IMR-90 (cell line): ENCODE data around the gene CLDN14. TPM values are rescaled to one million over a fixed set of nuclear protein-coding genes. Genes with fewer than 3 reads are reported as not detected.

Source experiments
- ATAC-seq: fragments of 200-7000 bp; cut with Tn5 transposase; 2 replicates; pipeline ENCODE4 v1.9.1; 2020; ENCODE audit warnings: low read depth, mild to moderate bottlenecking, moderate library complexity
- BruUV-seq: library from RNA; stranded (reverse); fragments of 400-500 nt; replicated peaks from 2 replicates; lab custom pipeline; 2021; lab: Mats Ljungman, UMichigan
- CTCF ChIA-PET: fragments of 300-600 bp; formaldehyde crosslinking; extraction: SDS; loops from one replicate; lab custom pipeline; 2021; ENCODE audit warnings: antibody characterized with exemption; lab: Yijun Ruan, JAX
- POLR2A ChIA-PET: fragments of 300-600 bp; sonication (Branson Sonifier 250); formaldehyde crosslinking; loops from one replicate; lab custom pipeline; 2022; ENCODE audit warnings: antibody characterized with exemption; ENCODE audit not compliant: unreplicated experiment; lab: Charles Lee
- DNase-seq: peaks from one replicate; pipeline ENCODE4 v3.0.0; 2013
- H2AFZ ChIP-seq: replicated peaks from 2 replicates; pipeline ENCODE3; 2013; ENCODE audit warnings: low read length, mild to moderate bottlenecking; ENCODE audit not compliant: poor library complexity
- H2AK5ac ChIP-seq: 2 replicates; pipeline ENCODE4 v1.6.1; 2013; ENCODE audit warnings: low read depth, low read length, inconsistent platforms
- H2AK9ac ChIP-seq: replicated peaks from 2 replicates; pipeline ENCODE3; 2013; ENCODE audit warnings: mild to moderate bottlenecking, low read depth, low read length, moderate library complexity; ENCODE audit not compliant: poor library complexity
- H2BK120ac ChIP-seq: 2 replicates; pipeline ENCODE4 v1.6.1; 2013; ENCODE audit warnings: low read depth, low read length, inconsistent platforms
- H2BK15ac ChIP-seq: 3 replicates; pipeline ENCODE4 v1.6.1; 2013; ENCODE audit warnings: low read depth, low read length, inconsistent platforms
- H2BK20ac ChIP-seq: 2 replicates; pipeline ENCODE4 v1.6.1; 2013; ENCODE audit warnings: low read depth, mild to moderate bottlenecking, inconsistent platforms, low read length, moderate library complexity
- H2BK5ac ChIP-seq: 2 replicates; pipeline ENCODE4 v1.6.1; 2013; ENCODE audit warnings: mild to moderate bottlenecking, low read depth, low read length, inconsistent platforms; ENCODE audit not compliant: poor library complexity, severe bottlenecking
- H3K14ac ChIP-seq: replicated peaks from 2 replicates; pipeline ENCODE4 v1.6.1; 2013; ENCODE audit warnings: low read depth, low read length, inconsistent platforms
- H3K18ac ChIP-seq: 2 replicates; pipeline ENCODE4 v1.6.1; 2013; ENCODE audit warnings: low read depth, low read length, control low read depth
- H3K23ac ChIP-seq: 2 replicates; pipeline ENCODE4 v1.6.1; 2013; ENCODE audit warnings: low read depth, low read length, inconsistent platforms
- H3K27ac ChIP-seq: 2 replicates; pipeline ENCODE4 v1.5.1; 2013; ENCODE audit warnings: mild to moderate bottlenecking, control low read depth, low read length; ENCODE audit not compliant: insufficient read depth
- H3K27me3 ChIP-seq: 2 replicates; pipeline ENCODE4 v1.6.1; 2013; ENCODE audit warnings: low read length; ENCODE audit not compliant: control insufficient read depth, insufficient read depth
- H3K36me3 ChIP-seq: 2 replicates; pipeline ENCODE4 v1.6.1; 2013; ENCODE audit warnings: low read length, mixed read lengths; ENCODE audit not compliant: control insufficient read depth, insufficient read depth
- H3K4ac ChIP-seq: 2 replicates; pipeline ENCODE4 v1.6.1; 2013; ENCODE audit warnings: low read depth, low read length, inconsistent platforms
- H3K4me1 ChIP-seq: 2 replicates; pipeline ENCODE4 v1.6.1; 2013; ENCODE audit warnings: low read length, mixed read lengths; ENCODE audit not compliant: control insufficient read depth, insufficient read depth
- H3K4me2 ChIP-seq: 2 replicates; pipeline ENCODE4 v1.6.1; 2013; ENCODE audit warnings: low read depth, mild to moderate bottlenecking, control low read depth, low read length, moderate library complexity
- H3K4me3 ChIP-seq: 2 replicates; pipeline ENCODE4 v1.5.1; 2013; ENCODE audit warnings: low read depth, mild to moderate bottlenecking, control low read depth, low read length, moderate library complexity; ENCODE audit not compliant: insufficient read depth
- H3K56ac ChIP-seq: 2 replicates; pipeline ENCODE4 v1.6.1; 2013; ENCODE audit warnings: low read length, inconsistent platforms; ENCODE audit not compliant: insufficient read depth; ENCODE audit errors: extremely low read depth
- H3K79me1 ChIP-seq, 2 experiments: 2 replicates each; pipeline ENCODE4 v1.6.1; 2013; ENCODE audit warnings: low read length in 2 of 2, inconsistent platforms in 1 of 2, low read depth in 1 of 2
- H3K9ac ChIP-seq: 2 replicates; pipeline ENCODE4 v1.6.1; 2013; ENCODE audit warnings: low read depth, low read length, control low read depth
- H3K9me1 ChIP-seq: 2 replicates; pipeline ENCODE4 v1.6.1; 2013; ENCODE audit warnings: low read length, inconsistent platforms; ENCODE audit not compliant: insufficient read depth
- H3K9me3 ChIP-seq: 2 replicates; pipeline ENCODE4 v1.6.1; 2013; ENCODE audit warnings: low read length; ENCODE audit not compliant: control insufficient read depth, insufficient read depth
- H4K20me1 ChIP-seq: 2 replicates; pipeline ENCODE4 v1.6.1; 2013; ENCODE audit warnings: low read length, inconsistent platforms; ENCODE audit not compliant: insufficient read depth
- H4K5ac ChIP-seq: 2 replicates; pipeline ENCODE4 v1.6.1; 2013; ENCODE audit warnings: mild to moderate bottlenecking, low read depth, low read length, control low read depth
- H4K8ac ChIP-seq, 2 experiments: 2 replicates each; pipeline ENCODE4 v1.6.1; 2013; ENCODE audit warnings: low read depth in 2 of 2, low read length in 2 of 2, control low read depth in 1 of 2, inconsistent platforms in 1 of 2
- H4K91ac ChIP-seq: 2 replicates; pipeline ENCODE4 v1.6.1; 2013; ENCODE audit warnings: low read depth, low read length, inconsistent platforms; ENCODE audit not compliant: insufficient read depth
- BHLHE40 ChIP-seq: fragments of 150-350 bp; IDR thresholded peaks from 2 replicates; pipeline ENCODE4 v1.6.1; 2016; ENCODE audit warnings: mild to moderate bottlenecking, low read depth, low read length
- NFE2L2 ChIP-seq: fragments of 150-350 bp; IDR thresholded peaks from 2 replicates; pipeline ENCODE4 v1.6.1; 2016; ENCODE audit warnings: low read depth, mild to moderate bottlenecking, low read length
- RCOR1 ChIP-seq: IDR thresholded peaks from 2 replicates; pipeline ENCODE4 v1.6.1; 2012; ENCODE audit warnings: mild to moderate bottlenecking, low read length, improper control_type of control experiment; ENCODE audit not compliant: insufficient replicate concordance
- RFX5 ChIP-seq: IDR thresholded peaks from 2 replicates; pipeline ENCODE4 v1.8.0; 2012; ENCODE audit warnings: low read depth, mild to moderate bottlenecking, low read length, moderate library complexity
- WGBS, 2 experiments: methylation state at CpG; one replicate each; pipeline versions ENCODE4 v1.1.5 to v1.1.7; 2013; ENCODE audit warnings: missing lambda C conversion rate in 2 of 2; ENCODE audit not compliant: insufficient read length in 1 of 2; ENCODE audit errors: extremely low coverage in 2 of 2; 5-methylcytosine and 5-hydroxymethylcytosine counted together
- dilution Hi-C: fragments of 300-500 bp; cut with HindIII; formaldehyde crosslinking; loops from one replicate; pipeline ENCODE4 v1.14.3; 2018; ENCODE audit warnings: low sequenced_read_pairs; ENCODE audit not compliant: unreplicated experiment
- in situ Hi-C: fragments of 300-500 bp; cut with MboI; formaldehyde crosslinking; loops from 3 replicates; pipeline ENCODE4 v1.14.3; 2019; ENCODE audit warnings: low sequenced_read_pairs, inconsistent platforms, mixed read lengths
- intact Hi-C: fragments of 100-400 bp; cut with micrococcal nuclease; formaldehyde crosslinking; loops from 2 replicates; pipeline ENCODE4 v1.10.0; 2022
- polyA plus RNA-seq, 3 experiments: library from polyadenylated mRNA; depleted of rRNA; stranded (reverse); fragments of >200 nt; gene quantifications; 2 replicates each; pipeline ENCODE4 v1.2.3, GENCODE V29; 2012; ENCODE audit warnings: low replicate concordance in 1 of 3
- total RNA-seq: library from RNA; depleted of rRNA; stranded (reverse); fragments of >200 nt; gene quantifications from 2 replicates; pipeline ENCODE4 v1.2.3, GENCODE V29; 2012

The CLDN14 gene
- total and polyA plus RNA-seq, 2 of the 4 experiments (the other 2 are of a cell fraction), result not detected

DNA sequence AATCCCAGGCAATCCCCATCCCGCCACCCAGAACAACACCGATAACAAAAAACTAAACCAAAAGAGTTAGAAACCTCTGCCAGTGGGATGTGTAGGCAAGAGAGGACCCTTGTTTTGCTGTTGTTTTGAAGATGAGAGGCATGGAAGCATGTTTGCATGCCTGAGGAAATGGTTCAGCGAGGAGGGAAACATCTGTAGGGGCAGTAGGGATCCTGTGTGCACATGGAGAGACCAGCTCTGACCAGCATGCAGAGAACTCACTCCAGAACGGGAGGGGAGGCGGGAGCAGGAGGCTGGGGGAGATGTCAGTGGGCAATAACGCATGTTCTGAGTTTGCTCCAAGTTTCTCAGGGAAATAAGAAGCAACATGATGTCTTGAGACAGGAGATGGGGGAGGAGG, 5.3 kb downstream of the CLDN14 start:
- no peak overlapping the region for H2BK120ac ChIP-seq
- 72% methylated on average over 4 of the region's 6 CpGs; no CpG with 5 or more reads in 1 of the 2 experiments for WGBS, 2 experiments
- POLR2A ChIA-PET, result no interaction called here
- H3K9me1 ChIP-seq, result peaks cover 3% of the 10 kb centered on the region; the same call in 1 of the 2 replicates
- no peak overlapping the region for H3K9ac ChIP-seq
- no peaks in the 10 kb centered on the region for H4K20me1 ChIP-seq
- no peak overlapping the region for H2AK5ac ChIP-seq
- no peaks in the 10 kb centered on the region for H3K79me1 ChIP-seq
- H4K5ac ChIP-seq, result no peak overlapping the region
- peaks cover 10% of the 10 kb centered on the region for H3K4me1 ChIP-seq
- no TSS peak for BruUV-seq
- H3K9me3 ChIP-seq, result no peaks in the 10 kb centered on the region
- no peak overlapping the region for H3K4me2 ChIP-seq
- TF ChIP-seq NFE2L2 (no peak), BHLHE40 (no peak), RFX5 (no peak), RCOR1 (no peak)
- H2BK5ac ChIP-seq, result no peak overlapping the region
- H3K27me3 ChIP-seq, result no peaks in the 10 kb centered on the region
- no peak for DNase-seq
- no peak overlapping the region for H2AK9ac ChIP-seq
- no peak overlapping the region for H3K14ac ChIP-seq
- no peak overlapping the region for H2BK20ac ChIP-seq
- no peak overlapping the region for H3K56ac ChIP-seq
- intact Hi-C loops, result no loop called here
- no peak overlapping the region for H3K27ac ChIP-seq
- H2BK15ac ChIP-seq, result no peak overlapping the region
- no peak overlapping the region for H4K8ac ChIP-seq
- no peak overlapping the region for H3K4me3 ChIP-seq
- no peak overlapping the region for H3K18ac ChIP-seq
- no peak overlapping the region for H3K4ac ChIP-seq
- dilution Hi-C loops, result no loop called here
- no peak overlapping the region for H3K23ac ChIP-seq
- H2AFZ ChIP-seq, result no peak overlapping the region
- no peak for ATAC-seq
- CTCF ChIA-PET, result no interaction called here
- no peaks in the 10 kb centered on the region for H3K36me3 ChIP-seq
- no peak overlapping the region for H4K91ac ChIP-seq
- in situ Hi-C loops, result no loop called here
